NCI-H2107 treated with DMSO at 0.1 percent for 48 hours (cell line): Measurements from ENCODE around the gene OLFM2.
"Not testable (repeated sequence)": the region's sequence is repeated elsewhere in the genome, so short reads cannot be mapped to it uniquely, and the experiment has no call there.

Experiments used
- DNase-seq: peaks from one replicate; lab custom pipeline; 2025; ENCODE audit not compliant: unreplicated experiment; lab: John Stamatoyannopoulos, UW

The OLFM2 gene

GRCh38 chr19:9936326-9937000 lies at the start of gene OLFM2:
Gene OLFM2, minus strand, starts transcription at chr19:9936515. Its CDS starts 149 bp downstream, at chr19:9936366.
- no peak for DNase-seq

DNA sequence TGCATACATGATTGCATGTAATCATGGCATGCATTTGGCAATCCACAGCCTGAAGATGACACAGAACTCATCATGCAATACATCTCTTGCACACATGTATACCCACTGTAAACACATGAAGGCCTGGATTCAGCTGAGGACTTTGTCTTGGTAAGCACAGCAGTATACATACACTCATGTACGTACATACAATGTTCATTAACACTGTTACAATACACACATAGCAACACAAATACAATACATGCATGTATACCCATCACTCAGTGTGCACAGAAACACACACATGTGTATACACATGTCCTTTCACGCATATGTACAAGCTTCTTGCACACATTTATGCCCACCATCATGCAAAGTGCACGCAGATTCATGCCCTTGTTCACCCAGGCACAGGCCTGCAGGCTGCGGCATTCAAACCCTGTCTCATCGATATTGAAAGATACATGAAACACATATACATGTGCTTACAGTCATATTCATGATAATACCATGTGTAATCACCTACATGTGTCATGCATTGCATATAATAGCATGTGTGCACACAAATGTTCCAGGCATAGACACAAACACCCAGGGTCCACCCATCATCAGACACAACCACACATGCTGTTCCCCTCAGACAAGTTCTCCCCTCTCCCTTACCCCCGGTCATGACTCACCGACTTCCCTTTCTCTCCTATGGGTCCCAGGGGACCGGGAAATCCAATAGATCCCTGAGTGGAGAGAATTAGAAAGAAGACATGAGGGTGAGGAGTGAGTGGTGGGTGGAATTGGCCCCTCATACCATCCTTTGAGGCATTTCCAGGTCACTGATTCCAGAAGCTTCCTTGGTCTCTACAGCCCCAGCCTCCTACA lies 45.3 kb upstream of the OLFM2 start:
- DNase-seq: no peak

DNA sequence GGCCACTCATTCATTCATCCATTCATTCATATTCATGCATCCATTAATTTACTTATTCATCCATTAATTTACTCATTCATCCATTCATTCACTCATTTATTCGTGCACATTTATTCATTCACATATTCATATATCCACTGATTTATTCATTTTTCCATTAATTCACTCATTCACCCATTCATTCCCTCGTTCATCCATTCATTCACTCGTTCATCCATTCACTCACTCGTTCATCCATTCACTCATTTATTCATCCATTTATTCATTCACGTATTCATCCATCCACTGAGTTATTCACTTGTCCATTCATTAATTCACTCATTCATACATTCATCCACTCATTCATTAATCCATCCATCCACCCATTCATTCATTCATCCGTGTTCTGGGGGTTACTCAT lies 35.8 kb upstream of the OLFM2 start:
- DNase-seq: no peak

DNA sequence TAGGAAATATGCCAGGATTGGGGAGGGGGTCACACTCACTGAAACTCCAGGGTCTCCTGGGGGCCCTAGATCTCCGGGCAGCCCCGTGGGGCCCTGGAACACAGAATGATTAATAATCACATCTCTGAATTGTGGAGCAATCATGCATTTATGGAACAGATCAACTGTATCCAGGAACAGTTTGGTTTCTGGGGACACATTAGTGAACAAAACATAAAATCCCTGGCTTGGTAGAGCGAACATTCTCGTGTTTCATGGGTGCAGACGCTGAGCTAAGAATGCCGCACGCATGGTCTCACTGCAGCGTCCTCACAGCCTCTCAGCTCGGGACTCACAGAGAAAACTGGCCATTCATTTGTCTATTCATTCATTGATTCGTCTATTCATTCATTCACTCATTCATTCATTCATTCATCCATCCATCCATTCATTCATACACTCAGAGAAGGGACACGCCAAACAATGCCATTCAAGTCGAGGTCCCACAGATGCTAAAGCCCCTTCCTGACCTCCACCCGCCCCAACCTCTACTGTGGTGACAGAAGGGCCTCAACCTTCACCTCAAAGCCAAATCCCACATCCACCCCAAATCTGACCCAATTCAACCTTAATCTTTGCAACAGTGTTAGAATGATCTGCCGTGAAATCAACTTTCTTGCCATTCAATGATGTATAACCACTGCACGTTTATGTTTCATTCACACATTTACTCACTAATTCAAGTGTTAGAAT lies 35.0 kb upstream of the OLFM2 start:
- no peak for DNase-seq

GRCh38 chr19:9970481-9970880 lies 34.2 kb upstream of the OLFM2 start:
- no peak for DNase-seq

DNA sequence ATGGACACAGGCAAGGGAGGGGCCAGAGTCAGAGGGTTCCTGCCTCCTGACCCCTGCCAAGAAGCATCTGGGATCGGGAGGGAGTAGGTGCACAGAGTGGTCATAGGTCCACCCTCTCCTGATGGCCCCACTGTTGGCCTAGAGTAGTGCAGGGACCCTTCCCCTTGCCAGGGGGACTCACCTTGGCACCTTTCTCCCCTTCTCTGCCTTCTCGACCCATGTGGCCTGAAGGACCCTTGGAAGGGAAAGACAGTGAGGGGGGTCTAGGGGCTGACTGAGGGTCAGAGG lies 33.3 kb upstream of the OLFM2 start:
- DNase-seq: no peak

DNA sequence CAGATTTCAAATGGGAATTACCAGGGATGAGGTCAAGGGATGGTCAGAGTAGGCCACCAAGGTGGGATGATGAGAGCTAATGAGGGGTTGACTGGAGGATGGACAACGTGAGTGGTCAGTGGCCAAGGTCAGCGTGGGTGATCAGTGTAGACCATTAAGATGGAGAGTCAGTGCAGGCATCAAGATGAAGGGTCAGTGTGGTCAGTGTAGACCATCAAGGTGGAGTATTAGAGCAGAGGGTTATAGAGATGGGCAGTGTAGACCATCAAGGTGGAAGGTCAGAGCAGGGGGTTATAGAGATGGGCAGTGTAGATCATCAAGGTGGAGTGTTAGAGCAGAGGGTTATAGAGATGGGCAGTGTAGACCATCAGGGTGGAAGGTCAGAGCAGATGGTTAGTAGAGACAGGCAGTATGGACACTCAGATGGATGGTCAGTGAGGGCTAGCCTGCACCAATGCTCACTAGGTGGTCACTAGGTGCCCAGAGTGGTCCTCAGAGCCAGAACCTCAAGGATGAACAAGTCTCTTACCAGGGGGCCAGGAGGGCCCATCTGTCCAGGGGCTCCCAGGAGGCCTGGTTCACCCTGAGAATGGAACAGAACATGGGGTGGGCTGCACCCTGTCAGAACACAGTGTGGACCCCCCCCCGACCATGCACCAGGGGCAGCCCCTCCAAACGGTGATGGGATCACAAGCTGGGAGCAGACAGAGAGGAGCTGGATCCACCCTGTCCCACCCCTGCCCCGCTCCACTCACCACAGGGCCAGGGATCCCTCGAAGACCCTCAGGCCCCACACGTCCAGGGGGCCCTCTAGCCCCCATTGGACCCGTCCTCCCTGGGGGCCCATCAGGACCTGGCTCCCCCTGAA lies 32.7 kb upstream of the OLFM2 start:
- DNase-seq: no peak

- no peak for DNase-seq
Measured at GRCh38 chr19:9967326-9967725, 31.0 kb upstream of the OLFM2 start.

- DNase-seq: no peak
Measured at GRCh38 chr19:9966448-9966847, 30.1 kb upstream of the OLFM2 start.

DNA sequence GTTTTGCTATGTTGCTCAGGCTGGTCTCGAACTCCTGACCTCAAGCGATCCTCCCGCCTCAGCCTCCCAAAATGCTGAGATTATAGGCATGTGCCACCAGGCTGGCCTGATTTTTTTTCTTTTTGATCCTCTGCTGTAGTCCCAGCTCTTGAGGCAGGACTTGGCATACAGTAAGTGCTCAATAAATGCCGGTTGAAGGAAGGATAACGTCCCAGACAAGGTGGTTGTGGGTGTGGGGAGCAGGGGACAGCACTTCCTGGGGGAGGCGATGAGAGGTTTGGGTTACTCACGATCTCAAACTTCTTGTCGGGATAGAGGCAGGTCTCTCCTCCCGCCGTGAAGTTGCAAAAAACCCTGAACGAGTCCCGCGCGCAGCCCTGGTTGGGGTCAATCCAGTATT lies 29.7 kb upstream of the OLFM2 start:
- DNase-seq: no peak

- no peak for DNase-seq
Measured at GRCh38 chr19:9962623-9963290, 26.4 kb upstream of the OLFM2 start.

- DNase-seq: no peak
Measured at GRCh38 chr19:9961103-9961502, 24.8 kb upstream of the OLFM2 start.

- no peak for DNase-seq
Measured at GRCh38 chr19:9958379-9958821, 22.1 kb upstream of the OLFM2 start.

DNA sequence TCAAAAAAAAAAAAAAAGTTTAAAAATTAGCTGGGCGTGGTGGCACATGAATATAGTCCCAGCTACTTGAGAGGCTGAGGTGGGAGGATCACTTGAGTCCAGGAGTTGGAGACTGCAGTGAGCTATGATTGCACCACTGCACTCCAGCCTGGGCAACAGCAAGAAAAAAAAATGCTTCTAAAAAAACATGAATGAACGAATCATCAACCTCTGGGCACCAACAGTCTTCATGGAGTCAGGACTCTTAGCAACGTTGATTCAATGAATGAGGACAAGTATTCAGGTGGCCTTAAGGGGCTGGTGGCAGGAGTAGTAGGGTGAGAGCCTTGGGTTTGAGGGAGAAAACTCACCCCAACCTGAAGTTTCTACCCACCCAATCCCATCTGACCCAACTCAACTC lies 20.6 kb upstream of the OLFM2 start:
- DNase-seq: no peak

GRCh38 chr19:9953802-9954542 lies 17.7 kb upstream of the OLFM2 start:
- DNase-seq: no peak

- no peak for DNase-seq
Measured at GRCh38 chr19:9952276-9952675, 16.0 kb upstream of the OLFM2 start.

DNA sequence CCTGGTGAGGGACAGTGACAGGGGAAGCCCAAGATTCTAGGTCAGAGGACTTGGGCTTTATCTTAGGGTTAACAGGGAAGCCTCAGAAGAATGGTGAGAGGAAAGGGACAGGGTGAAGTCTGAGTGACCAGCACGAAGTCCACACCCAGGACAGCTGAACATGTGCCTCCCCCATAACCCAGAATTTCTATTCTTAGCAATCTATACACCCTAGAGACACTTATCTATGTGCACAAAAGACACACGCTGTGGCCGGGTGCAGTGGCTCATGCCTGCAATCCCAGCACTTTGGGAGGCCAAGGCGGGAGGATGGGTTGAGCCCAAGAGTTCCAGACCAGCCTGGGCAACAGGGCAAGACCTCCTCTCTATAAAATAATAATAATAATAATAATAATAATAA lies 11.1 kb upstream of the OLFM2 start:
- DNase-seq: no peak

- not testable (repeated sequence) for DNase-seq
Measured at GRCh38 chr19:9946528-9947125, 10.3 kb upstream of the OLFM2 start.

GRCh38 chr19:9945319-9945966 lies 9.1 kb upstream of the OLFM2 start:
- no peak for DNase-seq
